Activated CD4-positive, alpha-beta T cell treated with anti-CD3 and anti-CD28 coated beads for 36 hours (primary cell): ENCODE results near the gene PSMD1. TPM values are rescaled to one million over a fixed set of nuclear protein-coding genes. Genes with fewer than 3 reads are reported as not detected.

Experiments used
- ATAC-seq: fragments of 200-7000 bp; cut with Tn5 transposase; one replicate; pipeline ENCODE4 v1.10.0; 2021; ENCODE audit warnings: mild to moderate bottlenecking, moderate library complexity
- CTCF ChIA-PET: fragments of 350-600 bp; sonication (Branson Sonifier 250); formaldehyde crosslinking; loops from one replicate; lab custom pipeline; 2021; ENCODE audit warnings: antibody characterized with exemption; lab: Charles Lee
- POLR2A ChIA-PET: fragments of 350-600 bp; sonication (Branson Sonifier 250); formaldehyde crosslinking; loops from one replicate; lab custom pipeline; 2021; ENCODE audit warnings: antibody characterized with exemption, inconsistent platforms; lab: Charles Lee
- DNase-seq: peaks from one replicate; pipeline ENCODE4 v3.0.0-alpha.2; 2020
- H3K27ac Mint-ChIP-seq: one replicate; pipeline ENCODE4 v1.8.0; 2021; ENCODE audit warnings: mixed read lengths
- H3K27me3 Mint-ChIP-seq: one replicate; pipeline ENCODE4 v1.8.0; 2021; ENCODE audit warnings: mixed read lengths
- H3K36me3 Mint-ChIP-seq: one replicate; pipeline ENCODE4 v1.8.0; 2021; ENCODE audit warnings: low read depth, mixed read lengths
- H3K4me1 Mint-ChIP-seq: one replicate; pipeline ENCODE4 v1.8.0; 2021; ENCODE audit warnings: mixed read lengths
- H3K4me3 Mint-ChIP-seq: one replicate; pipeline ENCODE4 v1.8.0; 2021; ENCODE audit warnings: mild to moderate bottlenecking, moderate library complexity, mixed read lengths
- H3K9me3 Mint-ChIP-seq: one replicate; pipeline ENCODE4 v1.8.0; 2021; ENCODE audit warnings: low read depth, mixed read lengths
- intact Hi-C, 2 experiments: fragments of 100-400 bp; cut with DNase I in 1 of 2; cut with micrococcal nuclease in 1 of 2; formaldehyde crosslinking; loops; one replicate each; pipeline versions ENCODE4 v1.14.2 to v1.15.1; 2022 to 2024; cut with DNase I, micrococcal nuclease
- total RNA-seq, 2 experiments: library from RNA; stranded (reverse); gene quantifications; one replicate each; pipeline ENCODE4 v1.2.3, GENCODE V29; 2021

The PSMD1 gene
- total RNA-seq, 2 experiments from 2014 or later, result 112 to 160 TPM

- DNase-seq (no peak), ATAC-seq (no peak)
- intact Hi-C loops, result no loop called here
- no peaks in the 10 kb centered on the region for H3K9me3 Mint-ChIP-seq
- H3K36me3 Mint-ChIP-seq, result no peaks in the 10 kb centered on the region
- ChIA-PET CTCF (no interaction called here), POLR2A (no interaction called here)
- no peaks in the 10 kb centered on the region for H3K27me3 Mint-ChIP-seq
- H3K4me3 Mint-ChIP-seq, result no peak overlapping the region
- H3K4me1 Mint-ChIP-seq, result no peaks in the 10 kb centered on the region
- no peak overlapping the region for H3K27ac Mint-ChIP-seq
Measured at GRCh38 chr2:231212329-231212845, 155.7 kb downstream of the PSMD1 start.

GRCh38 chr2:231213931-231214642 lies 157.4 kb downstream of the PSMD1 start:
- intact Hi-C loops, result no loop called here
- no peaks in the 10 kb centered on the region for H3K27me3 Mint-ChIP-seq
- H3K27ac Mint-ChIP-seq, result no peak overlapping the region
- H3K36me3 Mint-ChIP-seq, result no peaks in the 10 kb centered on the region
- no peak for DNase-seq
- no peak overlapping the region for H3K4me3 Mint-ChIP-seq
- ATAC-seq, result no peak
- CTCF ChIA-PET, result interaction anchor here (0.8 kb wide), 1 partner anchor 107 kb away, joined by 3 read pairs; no protein-coding TSS in a partner anchor
- POLR2A ChIA-PET, result interaction anchor here (1.1 kb wide), 1 partner anchor 110 kb away, joined by 3 read pairs; no protein-coding TSS in a partner anchor
- no peaks in the 10 kb centered on the region for H3K9me3 Mint-ChIP-seq
- H3K4me1 Mint-ChIP-seq, result no peaks in the 10 kb centered on the region

- ATAC-seq (no peak), DNase-seq (no peak)
- Mint-ChIP-seq H3K27me3 (no peaks in the 10 kb centered on the region), H3K4me3 (no peak overlapping the region), H3K4me1 (no peaks in the 10 kb centered on the region), H3K9me3 (no peaks in the 10 kb centered on the region), H3K27ac (no peak overlapping the region), H3K36me3 (no peaks in the 10 kb centered on the region)
- CTCF ChIA-PET, result interaction anchor here (0.7 to 1.2 kb wide), 2 partner anchors 104 to 114 kb away, joined by 3 to 4 read pairs; no protein-coding TSS in a partner anchor
- POLR2A ChIA-PET, result no interaction called here
- intact Hi-C loops, result no loop called here
Measured at GRCh38 chr2:231218366-231218765, 161.7 kb downstream of the PSMD1 start.

- H3K27me3 Mint-ChIP-seq, result no peaks in the 10 kb centered on the region
- intact Hi-C loops, result no loop called here
- DNase-seq, result no peak
- no peak for ATAC-seq
- H3K36me3 Mint-ChIP-seq, result no peaks in the 10 kb centered on the region
- H3K4me3 Mint-ChIP-seq, result no peak overlapping the region
- H3K4me1 Mint-ChIP-seq, result no peaks in the 10 kb centered on the region
- no peak overlapping the region for H3K27ac Mint-ChIP-seq
- H3K9me3 Mint-ChIP-seq, result no peaks in the 10 kb centered on the region
- CTCF ChIA-PET, result no interaction called here
- POLR2A ChIA-PET, result interaction anchor here (0.6 to 0.7 kb wide), 2 partner anchors 39 to 249 kb away, joined by 3 read pairs; no protein-coding TSS in a partner anchor
Measured at GRCh38 chr2:231219289-231219688, 162.6 kb downstream of the PSMD1 start.

- Mint-ChIP-seq H3K27me3 (no peaks in the 10 kb centered on the region), H3K4me1 (no peaks in the 10 kb centered on the region), H3K4me3 (no peak overlapping the region), H3K27ac (no peak overlapping the region), H3K9me3 (no peaks in the 10 kb centered on the region), H3K36me3 (no peaks in the 10 kb centered on the region)
- ATAC-seq (no peak), DNase-seq (no peak)
- intact Hi-C loops, result no loop called here
- ChIA-PET POLR2A (no interaction called here), CTCF (no interaction called here)
Measured at GRCh38 chr2:231221761-231222160, 165.1 kb downstream of the PSMD1 start.

Other genes starting within 250 kb of the PSMD1 start
- gene ITM2C, start 191.9 kb upstream of the PSMD1 start, total RNA-seq, result 10 to 100 TPM; 29.6 to 32.9 TPM
- gene GPR55, start 131.6 kb upstream of the PSMD1 start, total RNA-seq, result 1 to 10 TPM; 3.6 to 4.0 TPM
- gene SPATA3, start 60.7 kb upstream of the PSMD1 start, total RNA-seq, result 1 to 10 TPM; 1.1 to 1.3 TPM
- gene C2orf72, start 19.3 kb upstream of the PSMD1 start, total RNA-seq, result 1 to 10 TPM; 2.0 to 3.8 TPM
- under 1 TPM; 0.11 TPM for gene HTR2B, start 68.2 kb downstream of the PSMD1 start, total RNA-seq
- 1 to 10 TPM; 2.3 to 2.5 TPM for gene ARMC9, start 141.8 kb downstream of the PSMD1 start, total RNA-seq